Activated naive CD4-positive, alpha-beta T cell treated with anti-CD3 and anti-CD28 coated beads, Interleukin-2, amount 10 ng/mL, durations not matched to agents 7 days and 5 days (primary cell): ENCODE results near the gene KLHL34.
A peak's percentile ranks its signal among the peaks of the same experiment; 100 is the strongest.

ENCODE experiments used
- CTCF ChIA-PET: fragments of 350-600 bp; sonication (Branson Sonifier 250); formaldehyde crosslinking; loops from one replicate; lab custom pipeline; 2021; ENCODE audit warnings: antibody characterized with exemption; lab: Charles Lee
- DNase-seq: peaks from one replicate; pipeline ENCODE4 v3.0.0-alpha.2; 2020
- H3K27ac Mint-ChIP-seq: one replicate; pipeline ENCODE4 v1.8.0; 2021; ENCODE audit warnings: mild to moderate bottlenecking, moderate library complexity, mixed read lengths
- H3K27me3 Mint-ChIP-seq: one replicate; pipeline ENCODE4 v1.8.0; 2021; ENCODE audit warnings: mild to moderate bottlenecking, mixed read lengths
- H3K36me3 Mint-ChIP-seq: one replicate; pipeline ENCODE4 v1.8.0; 2021; ENCODE audit warnings: mixed read lengths
- H3K4me1 Mint-ChIP-seq: one replicate; pipeline ENCODE4 v1.8.0; 2021; ENCODE audit warnings: mixed read lengths
- H3K4me3 Mint-ChIP-seq: one replicate; pipeline ENCODE4 v1.8.0; 2021; ENCODE audit warnings: mild to moderate bottlenecking, moderate library complexity, mixed read lengths
- H3K9me3 Mint-ChIP-seq: one replicate; pipeline ENCODE4 v1.8.0; 2021; ENCODE audit warnings: mixed read lengths

Gene KLHL34

GRCh38 chrX:21661316-21661715 is 3.2 kb upstream of the KLHL34 start:
- no peak overlapping the region for H3K27ac Mint-ChIP-seq
- peaks cover 1% of the 10 kb centered on the region for H3K36me3 Mint-ChIP-seq
- CTCF ChIA-PET, result no interaction called here
- H3K9me3 Mint-ChIP-seq, result no peaks in the 10 kb centered on the region
- H3K4me3 Mint-ChIP-seq, result no peak overlapping the region
- H3K27me3 Mint-ChIP-seq, result peaks cover 24% of the 10 kb centered on the region
- no peak for DNase-seq
- H3K4me1 Mint-ChIP-seq, result peaks cover 9% of the 10 kb centered on the region

- Mint-ChIP-seq H3K4me3 (no peak overlapping the region), H3K4me1 (peaks cover 9% of the 10 kb centered on the region), H3K27ac (no peak overlapping the region), H3K9me3 (no peaks in the 10 kb centered on the region), H3K36me3 (peaks cover 4% of the 10 kb centered on the region), H3K27me3 (peaks cover 24% of the 10 kb centered on the region)
- CTCF ChIA-PET, result no interaction called here
- no peak for DNase-seq
These were observed 2.0 kb upstream of the KLHL34 start for GRCh38 chrX:21660156-21660555.

GRCh38 chrX:21659320-21659719 is 1.2 kb upstream of the KLHL34 start:
- H3K4me3 Mint-ChIP-seq, result peak overlapping the region; percentile 65
- peak overlapping the region; percentile 19 for H3K27ac Mint-ChIP-seq

GRCh38 chrX:21658746-21659145 is 616 bp upstream of the KLHL34 start:
- H3K27me3 Mint-ChIP-seq, result peaks cover 20% of the 10 kb centered on the region
- CTCF ChIA-PET, result no interaction called here
- peak; percentile 26 for DNase-seq
- peaks cover 9% of the 10 kb centered on the region for H3K4me1 Mint-ChIP-seq
- peaks cover 4% of the 10 kb centered on the region for H3K36me3 Mint-ChIP-seq
- H3K4me3 Mint-ChIP-seq, result peak overlapping the region; percentile 65
- peak overlapping the region; percentile 19 for H3K27ac Mint-ChIP-seq
- no peaks in the 10 kb centered on the region for H3K9me3 Mint-ChIP-seq

More at GRCh38 chrX:21659320-21659719, 1.2 kb upstream of the KLHL34 start:
- peaks cover 4% of the 10 kb centered on the region for H3K36me3 Mint-ChIP-seq
- CTCF ChIA-PET, result no interaction called here
- H3K9me3 Mint-ChIP-seq, result no peaks in the 10 kb centered on the region
- DNase-seq, result no peak
- H3K4me1 Mint-ChIP-seq, result peaks cover 9% of the 10 kb centered on the region
- H3K27me3 Mint-ChIP-seq, result peaks cover 20% of the 10 kb centered on the region

- DNase-seq, result peak; percentile 29
- Mint-ChIP-seq H3K27ac (peak overlapping the region; percentile 28), H3K9me3 (no peaks in the 10 kb centered on the region), H3K4me1 (peaks cover 9% of the 10 kb centered on the region), H3K27me3 (peaks cover 20% of the 10 kb centered on the region), H3K36me3 (peaks cover 4% of the 10 kb centered on the region), H3K4me3 (peak overlapping the region; percentile 62)
- CTCF ChIA-PET, result no interaction called here
These were observed 595 bp downstream of the KLHL34 start for GRCh38 chrX:21657318-21658151.

- Mint-ChIP-seq H3K4me1 (peaks cover 9% of the 10 kb centered on the region), H3K27ac (no peak overlapping the region)
These were observed 1.4 kb downstream of the KLHL34 start for GRCh38 chrX:21656587-21657317.

GRCh38 chrX:21655901-21656586 is 2.1 kb downstream of the KLHL34 start:
- CTCF ChIA-PET, result no interaction called here
- Mint-ChIP-seq H3K27me3 (peaks cover 15% of the 10 kb centered on the region), H3K36me3 (peaks cover 4% of the 10 kb centered on the region), H3K27ac (no peak overlapping the region), H3K9me3 (no peaks in the 10 kb centered on the region), H3K4me1 (peaks cover 9% of the 10 kb centered on the region), H3K4me3 (no peak overlapping the region)
- no peak for DNase-seq

More at GRCh38 chrX:21656587-21657317, 1.4 kb downstream of the KLHL34 start:
- Mint-ChIP-seq H3K27me3 (peaks cover 17% of the 10 kb centered on the region), H3K9me3 (no peaks in the 10 kb centered on the region), H3K4me3 (no peak overlapping the region), H3K36me3 (peaks cover 4% of the 10 kb centered on the region)
- DNase-seq, result no peak
- CTCF ChIA-PET, result no interaction called here

- H3K27me3 Mint-ChIP-seq, result no peaks in the 10 kb centered on the region
- H3K4me1 Mint-ChIP-seq, result no peaks in the 10 kb centered on the region
- no peak overlapping the region for H3K4me3 Mint-ChIP-seq
- no peak for DNase-seq
- no peak overlapping the region for H3K27ac Mint-ChIP-seq
- peaks cover 4% of the 10 kb centered on the region for H3K36me3 Mint-ChIP-seq
- no peaks in the 10 kb centered on the region for H3K9me3 Mint-ChIP-seq
- CTCF ChIA-PET, result no interaction called here
These were observed 12.2 kb downstream of the KLHL34 start for GRCh38 chrX:21645886-21646285.

GRCh38 chrX:21645431-21645830 is 12.7 kb downstream of the KLHL34 start:
- DNase-seq, result no peak
- Mint-ChIP-seq H3K4me1 (no peaks in the 10 kb centered on the region), H3K36me3 (peaks cover 4% of the 10 kb centered on the region), H3K27ac (no peak overlapping the region), H3K4me3 (no peak overlapping the region), H3K9me3 (no peaks in the 10 kb centered on the region), H3K27me3 (no peaks in the 10 kb centered on the region)
- CTCF ChIA-PET, result no interaction called here

GRCh38 chrX:21639775-21640174 is 18.4 kb downstream of the KLHL34 start:
- CTCF ChIA-PET, result no interaction called here
- DNase-seq, result no peak
- H3K27me3 Mint-ChIP-seq, result no peaks in the 10 kb centered on the region
- H3K36me3 Mint-ChIP-seq, result no peaks in the 10 kb centered on the region
- H3K27ac Mint-ChIP-seq, result no peak overlapping the region
- no peaks in the 10 kb centered on the region for H3K9me3 Mint-ChIP-seq
- no peak overlapping the region for H3K4me3 Mint-ChIP-seq
- H3K4me1 Mint-ChIP-seq, result no peaks in the 10 kb centered on the region

- H3K27me3 Mint-ChIP-seq, result no peaks in the 10 kb centered on the region
- no peak for DNase-seq
These were observed 19.8 kb downstream of the KLHL34 start for GRCh38 chrX:21638311-21638710.

GRCh38 chrX:21632027-21632426 is 26.1 kb downstream of the KLHL34 start:
- Mint-ChIP-seq H3K27me3 (no peaks in the 10 kb centered on the region), H3K27ac (no peak overlapping the region), H3K4me3 (no peak overlapping the region), H3K4me1 (no peaks in the 10 kb centered on the region), H3K9me3 (no peaks in the 10 kb centered on the region), H3K36me3 (peaks cover 3% of the 10 kb centered on the region)
- CTCF ChIA-PET, result no interaction called here
- DNase-seq, result no peak

More at GRCh38 chrX:21638311-21638710, 19.8 kb downstream of the KLHL34 start:
- Mint-ChIP-seq H3K36me3 (no peaks in the 10 kb centered on the region), H3K9me3 (no peaks in the 10 kb centered on the region), H3K27ac (no peak overlapping the region), H3K4me3 (no peak overlapping the region), H3K4me1 (no peaks in the 10 kb centered on the region)
- CTCF ChIA-PET, result no interaction called here

- CTCF ChIA-PET, result no interaction called here
- Mint-ChIP-seq H3K27ac (no peak overlapping the region), H3K27me3 (no peaks in the 10 kb centered on the region), H3K4me3 (no peak overlapping the region), H3K9me3 (peaks cover 2% of the 10 kb centered on the region), H3K4me1 (no peaks in the 10 kb centered on the region), H3K36me3 (peaks cover 7% of the 10 kb centered on the region)
- no peak for DNase-seq
These were observed 34.2 kb downstream of the KLHL34 start for GRCh38 chrX:21623778-21624501.

- no peaks in the 10 kb centered on the region for H3K27me3 Mint-ChIP-seq
- CTCF ChIA-PET, result no interaction called here
- H3K36me3 Mint-ChIP-seq, result no peaks in the 10 kb centered on the region
- H3K4me3 Mint-ChIP-seq, result no peak overlapping the region
- no peaks in the 10 kb centered on the region for H3K9me3 Mint-ChIP-seq
- no peaks in the 10 kb centered on the region for H3K4me1 Mint-ChIP-seq
- no peak overlapping the region for H3K27ac Mint-ChIP-seq
- DNase-seq, result no peak
These were observed 37.9 kb downstream of the KLHL34 start for GRCh38 chrX:21620234-21620633.
